GM12878 (cell line): ENCODE results near the gene AP1AR. TPM values are rescaled to one million over a fixed set of nuclear protein-coding genes. Genes with fewer than 3 reads are reported as not detected.

ENCODE experiments used
- ATAC-seq: fragments of 200-7000 bp; cut with Tn5 transposase; 3 replicates; pipeline ENCODE4 v1.9.1; 2020; ENCODE audit warnings: mild to moderate bottlenecking, moderate library complexity
- BruUV-seq: library from RNA; stranded (reverse); fragments of 400-500 nt; replicated peaks from 2 replicates; lab custom pipeline; 2021; lab: Mats Ljungman, UMichigan
- CTCF ChIA-PET: fragments of 300-600 bp; sonication (Branson Sonifier 250); formaldehyde crosslinking; extraction: SDS; loops from one replicate; lab custom pipeline; 2021; ENCODE audit warnings: inconsistent platforms; lab: Yijun Ruan, JAX
- POLR2A ChIA-PET: fragments of 350-600 bp; formaldehyde crosslinking; extraction: SDS; loops from one replicate; lab custom pipeline; 2021; ENCODE audit warnings: inconsistent platforms; lab: Charles Lee
- RAD21 ChIA-PET: fragments of 300-600 bp; sonication (Branson Sonifier 250); formaldehyde crosslinking; loops from one replicate; lab custom pipeline; 2023; ENCODE audit warnings: antibody characterized with exemption; ENCODE audit not compliant: unreplicated experiment; lab: Charles Lee
- SMC1A ChIA-PET: fragments of 300-600 bp; sonication (Branson Sonifier 250); formaldehyde crosslinking; loops from one replicate; lab custom pipeline; 2023; ENCODE audit not compliant: unreplicated experiment, uncharacterized antibody; lab: Charles Lee
- DNase-seq: peaks from one replicate; pipeline ENCODE4 v3.0.0-alpha.2; 2011; ENCODE audit warnings: low read depth, low spot score
- FAIRE-seq: peaks from 3 replicates; lab custom pipeline; 2011; peaks lifted over from hg19 to GRCh38; lab: Jason Lieb, UNC
- H2AFZ ChIP-seq: 2 replicates; pipeline ENCODE4 v1.6.0; 2011; ENCODE audit warnings: low read depth, low read length, control low read depth; ENCODE audit not compliant: control insufficient read depth
- H3K27ac ChIP-seq: 2 replicates; pipeline ENCODE4 v1.5.1; 2011; ENCODE audit warnings: control low read depth; ENCODE audit not compliant: control insufficient read depth, insufficient read depth
- H3K27me3 ChIP-seq, 2 experiments: replicated peaks in 1 of 2; 2 replicates each; pipeline versions ENCODE4 v1.6.0 to v1.6.1; 2011; ENCODE audit warnings: low read length in 1 of 2; ENCODE audit not compliant: control insufficient read depth in 2 of 2, insufficient read depth in 2 of 2
- H3K36me3 ChIP-seq, 2 experiments: 2 replicates each; pipeline ENCODE4 v1.5.1; 2011; ENCODE audit warnings: low read length in 1 of 2; ENCODE audit not compliant: control insufficient read depth in 2 of 2, insufficient read depth in 2 of 2
- H3K4me1 ChIP-seq: 2 replicates; pipeline ENCODE4 v1.6.1; 2011; ENCODE audit warnings: mild to moderate bottlenecking, low read length, moderate library complexity, mixed read lengths; ENCODE audit not compliant: control insufficient read depth, insufficient read depth
- H3K4me2 ChIP-seq: 2 replicates; pipeline ENCODE4 v1.6.0; 2011; ENCODE audit warnings: control low read depth; ENCODE audit not compliant: control insufficient read depth, insufficient read depth
- H3K4me3 ChIP-seq: fragments of 200-600 bp; sonication (generic); 2 replicates; pipeline ENCODE4 v1.5.1; 2016
- H3K79me2 ChIP-seq: 2 replicates; pipeline ENCODE4 v1.6.0; 2011; ENCODE audit warnings: low read length; ENCODE audit not compliant: control insufficient read depth, insufficient read depth
- H3K9ac ChIP-seq: 2 replicates; pipeline ENCODE4 v1.8.0; 2011; ENCODE audit warnings: low read length, control low read depth, mixed read lengths; ENCODE audit not compliant: control insufficient read depth, insufficient read depth
- H3K9me3 ChIP-seq: replicated peaks from 3 replicates; pipeline ENCODE4 v1.5.1; 2011; ENCODE audit warnings: mild to moderate bottlenecking, low read length; ENCODE audit not compliant: control insufficient read depth, insufficient read depth
- H4K20me1 ChIP-seq: 2 replicates; pipeline ENCODE4 v1.6.0; 2011; ENCODE audit not compliant: control insufficient read depth, insufficient read depth
- CEBPB ChIP-seq, 2 experiments: fragments of 150-350 bp in 1 of 2; IDR thresholded peaks; 2 replicates each; pipeline ENCODE4 v1.6.1; 2012 to 2014; ENCODE audit warnings: low read depth in 2 of 2, low read length in 2 of 2, borderline replicate concordance in 1 of 2, inconsistent platforms in 1 of 2
- CUX1 ChIP-seq: IDR thresholded peaks from 2 replicates; pipeline ENCODE4 v1.6.1; 2012; ENCODE audit warnings: improper control_type of control experiment, low read depth, low read length; ENCODE audit not compliant: insufficient replicate concordance
- ESRRA ChIP-seq: IDR thresholded peaks from 2 replicates; pipeline ENCODE4 v1.6.1; 2012; ENCODE audit warnings: mild to moderate bottlenecking, low read length, improper control_type of control experiment
- GATAD2B ChIP-seq: fragments of 450-650 bp; conservative IDR thresholded peaks from 2 replicates; pipeline ENCODE4 v1.6.1; 2017; ENCODE audit warnings: low read depth, mild to moderate bottlenecking, moderate library complexity
- IRF4 ChIP-seq: IDR thresholded peaks from 2 replicates; pipeline ENCODE4 v1.6.1; 2011; ENCODE audit warnings: low read depth, low read length
- MEF2B ChIP-seq: fragments of 450-650 bp; IDR thresholded peaks from 2 replicates; pipeline ENCODE4 v1.6.1; 2018; ENCODE audit warnings: mild to moderate bottlenecking, moderate library complexity; ENCODE audit not compliant: partially characterized antibody, poor library complexity, severe bottlenecking
- MYB ChIP-seq: fragments of 150-350 bp; IDR thresholded peaks from 2 replicates; pipeline ENCODE4 v1.6.1; 2014; ENCODE audit warnings: mild to moderate bottlenecking, low read depth, low read length, borderline replicate concordance
- RELB ChIP-seq: fragments of 450-650 bp; IDR thresholded peaks from 2 replicates; pipeline ENCODE4 v1.6.1; 2017; ENCODE audit warnings: low read depth, mild to moderate bottlenecking, moderate library complexity
- SMARCA5 ChIP-seq: fragments of 450-650 bp; IDR thresholded peaks from 2 replicates; pipeline ENCODE4 v1.6.1; 2017; ENCODE audit warnings: mild to moderate bottlenecking
- SP1 ChIP-seq: IDR thresholded peaks from one replicate; pipeline ENCODE4 v1.6.1; 2011; ENCODE audit warnings: low read depth, low read length
- TAF1 ChIP-seq: IDR thresholded peaks from 2 replicates; pipeline ENCODE4 v1.6.1; 2011; ENCODE audit warnings: mild to moderate bottlenecking, low read depth, low read length, borderline replicate concordance
- TBL1XR1 ChIP-seq: IDR thresholded peaks from 2 replicates; pipeline ENCODE4 v1.6.1; 2012; ENCODE audit warnings: low read depth, low read length, improper control_type of control experiment
- YBX1 ChIP-seq: fragments of 450-650 bp; IDR thresholded peaks from 2 replicates; pipeline ENCODE4 v1.6.1; 2016; ENCODE audit warnings: antibody characterized with exemption
- YY1 ChIP-seq: IDR thresholded peaks from 2 replicates; pipeline ENCODE4 v1.6.1; 2011; ENCODE audit warnings: low read depth, mild to moderate bottlenecking, low read length
- ZNF384 ChIP-seq: IDR thresholded peaks from 2 replicates; pipeline ENCODE4 v1.6.1; 2012; ENCODE audit warnings: low read depth, mild to moderate bottlenecking, low read length, improper control_type of control experiment, borderline replicate concordance
- WGBS: methylation state at CpG from one replicate; pipeline ENCODE4 v1.1.6; 2016; ENCODE audit warnings: low lambda C conversion rate; ENCODE audit not compliant: insufficient replicate concordance, insufficient coverage; ENCODE audit errors: missing lambda C conversion rate; 5-methylcytosine and 5-hydroxymethylcytosine counted together
- in situ Hi-C: fragments of 300-500 bp; cut with MboI; formaldehyde crosslinking; loops from 9 replicates; pipeline ENCODE4 v1.14.3; 2018; ENCODE audit warnings: mixed read lengths
- intact Hi-C: fragments of 100-400 bp; cut with micrococcal nuclease; formaldehyde crosslinking; loops from one replicate; pipeline ENCODE4 v1.14.2; 2022; ENCODE audit not compliant: unreplicated experiment
- polyA plus RNA-seq, 11 experiments: library from polyadenylated mRNA; depleted of rRNA in 4 of 11; unstranded in 6 of 11; stranded (reverse) in 5 of 11; fragments of >200 nt; fragmentation: Nextera tagmentation in 4 of 11; fragmentation: Illumina TruSeq in 1 of 11; extraction: Ambion mirVana in 4 of 11; extraction: Trizol in 1 of 11; gene quantifications; 1 replicate in 1 of 11; 2 replicates in 10 of 11; pipeline versions ENCODE4 v1.2.1 to v1.2.3, GENCODE V29; 2011 to 2016; ENCODE audit warnings: inconsistent platforms in 2 of 11, missing spikeins in 2 of 11, low read depth in 1 of 11
- total RNA-seq, 4 experiments: library from RNA; depleted of rRNA in 3 of 4; stranded (reverse); fragments of >200 nt in 3 of 4; fragmentation: Illumina TruSeq in 1 of 4; extraction: Trizol in 1 of 4; gene quantifications; 2 replicates each; pipeline versions ENCODE4 v1.2.1 to v1.2.3, GENCODE V29; 2013 to 2021
- TF ChIP-seq, protein P1 (sequence below): IDR thresholded peaks from 2 replicates; pipeline ENCODE4 v1.6.1; 2011; ENCODE audit warnings: low read depth, mild to moderate bottlenecking, low read length, moderate library complexity, borderline replicate concordance; ENCODE audit errors: extremely low read depth

The AP1AR gene
- total and polyA plus RNA-seq, 10 of the 15 experiments (the other 5 are each of a cell fraction or from before 2014, with no cell fraction given), result 5.6 to 29.1 (median 16.3) TPM

DNA sequence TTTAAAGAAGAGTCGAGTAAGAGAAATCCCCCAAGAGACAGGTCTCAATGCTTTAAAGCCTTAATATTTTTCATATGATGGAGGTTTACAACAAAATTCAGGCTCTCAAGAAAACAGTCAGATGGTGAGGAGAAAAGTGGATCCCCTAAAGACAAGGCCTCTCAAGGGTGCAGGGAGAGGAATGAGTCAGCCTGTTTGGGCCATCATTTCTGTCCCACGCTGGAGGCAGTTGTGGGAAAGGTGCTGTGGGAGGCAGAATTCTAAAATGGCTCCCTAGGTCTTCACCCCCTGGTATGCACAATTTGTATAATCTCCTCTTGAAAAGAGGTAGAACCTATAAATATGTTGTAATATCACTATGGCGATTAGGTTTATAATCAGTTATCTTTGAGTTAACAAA lies 58.8 kb downstream of the AP1AR start:
- intact Hi-C loops, result no loop called here
- ChIA-PET POLR2A (interaction anchor here (1.0 to 7.2 kb wide), 6 partner anchors 10 to 227 kb away, joined by 5 to 61 read pairs (median 12); partner anchors contain the start of gene NEUROG2), SMC1A (interaction anchor here (1.0 to 22.9 kb wide), 10 partner anchors 9 to 226 kb away, joined by 3 to 247 read pairs (median 4); partner anchors contain the start of gene NEUROG2), RAD21 (interaction anchor here (1.1 to 14.1 kb wide), 7 partner anchors 9 to 31 kb away, joined by 6 to 151 read pairs (median 8); no protein-coding TSS in a partner anchor), CTCF (interaction anchor here (0.7 to 4.8 kb wide), 7 partner anchors 9 to 219 kb away, joined by 3 to 27 read pairs (median 4); no protein-coding TSS in a partner anchor)
- ATAC-seq (peak; percentile 14), FAIRE-seq (no peak), DNase-seq (no peak)
- H3K9ac ChIP-seq, result peak overlapping the region; percentile 99; the same call in 1 of the 2 replicates
- no peaks in the 10 kb centered on the region for H3K36me3 ChIP-seq
- no peaks in the 10 kb centered on the region; the same call in 2 of the 3 replicates for H3K9me3 ChIP-seq
- no TSS peak for BruUV-seq
- H4K20me1 ChIP-seq, result no peaks in the 10 kb centered on the region
- peak overlapping the region; percentile 99 for H3K27ac ChIP-seq
- 14% methylated on average over 3 of the region's 3 CpGs for WGBS
- peak overlapping the region; percentile 96 for H3K4me2 ChIP-seq
- no peaks in the 10 kb centered on the region for H3K27me3 ChIP-seq
- peak overlapping the region; percentile 24 for H2AFZ ChIP-seq
- peaks cover 40% of the 10 kb centered on the region for H3K79me2 ChIP-seq
- in situ Hi-C loops, result no loop called here
- peaks cover 24% of the 10 kb centered on the region for H3K4me1 ChIP-seq
- H3K4me3 ChIP-seq, result 0 out of 2 replicates have a peak overlapping the region, but pooled peaks have one; percentile 37
- TF ChIP-seq MYB (no peak), CUX1 (peak; percentile 98), IRF4 (peak; percentile 91), SP1 (peak; percentile 50), TBL1XR1 (no peak), ESRRA (no peak), GATAD2B (peak; percentile 90), YBX1 (peak; percentile 90; the same call in 1 of the 2 replicates), RELB (peak; percentile 38; the same call in 1 of the 2 replicates), SMARCA5 (no peak), YY1 (peak; percentile 92), ZNF384 (no peak), TAF1 (0 out of 2 replicates have a peak, but pooled peaks have one; percentile 19), CEBPB (IDR thresholded peaks at IDR 0.05; ENCODE audit: borderline replicate concordance in 1 of 2, low read depth in 2 of 2, low read length in 2 of 2) (no peak), MEF2B (peak; percentile 100)
- TF ChIP-seq, protein P1, sequence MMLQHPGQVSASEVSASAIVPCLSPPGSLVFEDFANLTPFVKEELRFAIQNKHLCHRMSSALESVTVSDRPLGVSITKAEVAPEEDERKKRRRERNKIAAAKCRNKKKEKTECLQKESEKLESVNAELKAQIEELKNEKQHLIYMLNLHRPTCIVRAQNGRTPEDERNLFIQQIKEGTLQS, result no peak
